ENCODE data around the gene PDZD4. TPM values are rescaled to one million over a fixed set of nuclear protein-coding genes. Genes with fewer than 3 reads are reported as not detected.

PDZD4 gene
- total RNA-seq, 1 experiment from 2014 or later, result 0.26 TPM

DNA sequence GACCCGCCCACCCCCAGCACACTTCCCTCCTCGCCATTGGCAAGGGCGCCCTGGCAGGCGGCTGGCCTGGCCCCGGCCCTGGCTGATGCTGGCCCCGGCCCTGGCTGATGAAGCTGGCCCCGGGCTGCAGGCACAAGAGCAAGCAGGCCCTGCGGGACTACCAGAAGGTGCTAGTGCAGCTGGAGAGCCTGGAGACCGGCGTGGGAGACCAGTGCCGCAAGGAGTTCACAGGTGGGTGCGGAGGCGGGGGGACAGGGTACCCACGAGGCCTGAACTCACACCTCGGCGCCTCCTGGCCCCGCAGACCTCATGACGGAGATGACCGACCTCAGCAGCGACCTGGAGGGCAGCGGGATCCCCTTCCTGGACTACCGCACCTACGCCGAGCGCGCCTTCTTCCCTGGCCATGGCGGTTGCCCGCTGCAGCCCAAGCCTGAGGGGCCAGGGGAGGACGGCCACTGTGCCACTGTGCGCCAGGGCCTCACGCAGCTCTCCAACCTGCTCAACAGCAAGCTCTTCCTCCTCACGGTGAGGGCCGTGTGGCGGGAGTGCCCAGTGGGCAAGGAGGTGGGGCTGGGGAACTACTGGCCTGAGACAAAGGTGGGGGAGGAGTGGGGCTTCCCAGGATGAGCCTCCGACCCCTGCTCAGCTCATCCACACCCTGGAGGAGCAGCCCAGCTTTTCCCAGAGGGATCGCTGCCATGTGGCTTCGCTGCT lies 55.6 kb downstream of the PDZD4 start:
- POLR2A ChIA-PET (ENCODE audit: unreplicated experiment), result interaction anchor here (0.5 kb wide), 1 partner anchor 9 kb away, joined by 10 read pairs; no protein-coding TSS in a partner anchor

DNA sequence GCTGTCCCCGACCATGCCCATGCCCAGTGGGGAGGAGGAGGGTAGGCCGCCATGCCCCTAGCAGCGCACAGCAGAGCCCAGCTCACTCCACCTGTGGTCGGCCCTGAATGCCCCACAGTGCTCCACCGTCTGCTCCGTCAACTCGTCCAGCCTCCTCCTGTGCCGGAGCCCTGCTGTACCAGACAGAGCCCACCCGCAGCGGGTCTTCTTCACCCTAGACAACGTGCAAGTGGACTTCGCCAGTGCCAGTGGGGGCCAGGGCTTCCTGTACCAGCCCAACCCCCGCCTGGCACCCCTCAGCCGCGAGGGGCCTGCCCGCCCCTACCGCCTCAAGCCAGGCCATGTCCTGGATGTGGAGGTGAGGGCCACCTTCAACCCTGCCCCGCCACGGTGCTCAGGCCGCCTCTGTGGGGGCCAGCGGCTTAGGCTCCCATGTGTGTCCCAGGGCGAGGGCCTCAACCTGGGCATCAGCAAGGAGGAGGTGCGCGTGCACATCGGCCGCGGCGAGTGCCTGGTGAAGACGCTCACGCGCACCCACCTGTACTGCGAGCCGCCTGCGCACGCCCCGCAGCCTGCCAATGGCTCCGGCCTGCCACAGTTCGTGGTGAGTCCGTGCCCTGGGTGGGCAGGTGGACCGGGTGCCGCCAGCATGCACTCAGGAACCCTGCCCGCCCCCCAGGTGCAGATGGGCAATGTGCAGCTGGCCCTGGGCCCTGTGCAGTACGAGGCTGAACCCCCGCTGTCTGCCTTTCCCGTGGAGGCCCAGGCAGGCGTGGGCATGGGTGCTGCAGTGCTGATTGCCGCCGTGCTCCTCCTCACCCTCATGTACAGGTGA lies 56.4 kb downstream of the PDZD4 start:
- H3K27ac ChIP-seq (ENCODE audit: low read length), result no peak overlapping the region
- BruUV-seq (replicated peaks), result no TSS peak

More for the DNA sequence above, 55.6 kb downstream of the PDZD4 start:
- TF ChIP-seq EZH2phosphoT487 (IDR thresholded peaks at IDR 0.05; ENCODE audit: borderline replicate concordance, low read length) (no peak), EZH2 (IDR thresholded peaks at IDR 0.05; ENCODE audit: low read length, unreplicated experiment) (no peak)
- BruUV-seq (replicated peaks), result no TSS peak
- Histone ChIP-seq H2AFZ (ENCODE audit: low read length) (no peak overlapping the region), H4K20me1 (ENCODE audit: low read length) (no peaks in the 10 kb centered on the region), H3K27ac (ENCODE audit: low read length) (no peak overlapping the region), H3K9ac (ENCODE audit: low read length) (no peak overlapping the region), H3K4me2 (ENCODE audit: low read length) (no peak overlapping the region), H3K36me3 (ENCODE audit: low read depth, low read length) (peaks cover 2% of the 10 kb centered on the region; the same call in 1 of the 2 replicates), H3K4me1 (ENCODE audit: insufficient read depth, low read length) (no peaks in the 10 kb centered on the region), H3K27me3 (ENCODE audit: low read length) (no peaks in the 10 kb centered on the region), H3F3A (ENCODE audit: low read length, unreplicated experiment) (no peaks in the 10 kb centered on the region), H3K4me3 (ENCODE audit: low read length) (no peak overlapping the region), H3K79me2 (ENCODE audit: low read length) (no peaks in the 10 kb centered on the region), H3K9me3 (ENCODE audit: low read length) (no peaks in the 10 kb centered on the region), H3K9me2 (replicated peaks; ENCODE audit: low read length) (no peaks in the 10 kb centered on the region)
- DNase-seq, result no peak
- intact Hi-C loops (cut with micrococcal nuclease), result no loop called here
- no peak for ATAC-seq
- CTCF ChIA-PET, result interaction anchor here (0.6 kb wide), 1 partner anchor 16 kb away, joined by 6 read pairs; no protein-coding TSS in a partner anchor

More for the DNA sequence above, 56.4 kb downstream of the PDZD4 start:
- Histone ChIP-seq H3K4me3 (ENCODE audit: low read length) (no peak overlapping the region), H3K9me3 (ENCODE audit: low read length) (no peaks in the 10 kb centered on the region), H3K4me1 (ENCODE audit: insufficient read depth, low read length) (no peaks in the 10 kb centered on the region), H4K20me1 (ENCODE audit: low read length) (no peaks in the 10 kb centered on the region), H3K36me3 (ENCODE audit: low read depth, low read length) (peaks cover 2% of the 10 kb centered on the region; the same call in 1 of the 2 replicates), H3K79me2 (ENCODE audit: low read length) (no peaks in the 10 kb centered on the region), H3K9me2 (replicated peaks; ENCODE audit: low read length) (no peaks in the 10 kb centered on the region), H3K4me2 (ENCODE audit: low read length) (no peak overlapping the region), H3K9ac (ENCODE audit: low read length) (no peak overlapping the region), H2AFZ (ENCODE audit: low read length) (no peak overlapping the region), H3K27me3 (ENCODE audit: low read length) (no peaks in the 10 kb centered on the region), H3F3A (ENCODE audit: low read length, unreplicated experiment) (no peaks in the 10 kb centered on the region)
- DNase-seq, result no peak
- ChIA-PET CTCF (no interaction called here), POLR2A (ENCODE audit: unreplicated experiment) (no interaction called here)
- no peak for ATAC-seq
- no peak for TF ChIP-seq EZH2 (IDR thresholded peaks at IDR 0.05; ENCODE audit: low read length, unreplicated experiment)
- no peak for TF ChIP-seq EZH2phosphoT487 (IDR thresholded peaks at IDR 0.05; ENCODE audit: borderline replicate concordance, low read length)
- no peak for TF ChIP-seq CTCF (conservative IDR thresholded peaks at IDR 0.05; ENCODE audit: low read depth, low read length)
- intact Hi-C loops (cut with micrococcal nuclease), result no loop called here
